ENCODE measurements around the gene CHKB.
"Not testable (repeated sequence)": the region's sequence is repeated elsewhere in the genome, so short reads cannot be mapped to it uniquely, and the experiment has no call there.

CHKB gene

DNA sequence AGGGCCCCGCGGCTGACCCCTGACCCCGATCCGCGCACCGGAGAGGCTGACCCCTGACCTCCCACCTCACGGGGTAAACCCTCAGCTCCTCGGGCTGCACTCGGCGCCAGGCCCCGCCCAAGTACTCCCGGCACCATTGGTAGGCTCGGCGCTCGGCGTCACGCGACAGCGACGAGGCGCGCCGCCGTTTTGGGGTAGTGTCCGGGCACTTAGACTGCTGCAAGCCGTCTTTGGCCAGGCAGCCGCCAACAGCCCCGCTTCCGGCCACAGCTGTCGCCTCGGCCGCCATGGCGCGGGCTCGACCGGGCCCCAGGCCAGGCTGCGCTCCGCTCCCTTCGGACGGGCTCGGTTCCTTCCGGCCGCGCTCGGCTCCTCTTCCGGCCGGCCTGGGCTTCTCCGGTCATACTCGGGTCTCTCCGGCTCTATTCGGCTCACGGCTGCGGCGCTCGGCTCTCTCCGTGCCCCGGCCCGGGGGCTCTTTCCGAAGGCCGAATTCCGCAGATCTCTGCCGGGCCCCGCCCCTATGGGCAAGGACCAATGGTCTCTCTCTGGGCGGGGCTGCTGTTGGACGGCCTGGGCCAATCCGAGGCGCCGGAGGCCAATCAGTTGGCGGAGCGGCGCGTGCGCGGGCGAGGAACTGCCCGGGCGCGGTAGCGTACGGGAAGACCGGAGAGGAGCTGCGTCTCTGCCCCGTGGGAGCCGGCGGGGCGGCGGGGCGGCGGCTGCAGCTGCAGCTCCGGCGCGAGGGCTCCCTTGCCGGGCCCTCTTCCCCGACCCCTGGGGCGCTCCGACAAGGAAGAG lies at the start of gene CHKB:
Gene CHKB, minus strand, starts transcription at position 357 of the 801 bp plus-strand sequence. Its CDS starts 68 bp downstream, at position 289.
- peak; percentile 87 for DNase-seq

DNA sequence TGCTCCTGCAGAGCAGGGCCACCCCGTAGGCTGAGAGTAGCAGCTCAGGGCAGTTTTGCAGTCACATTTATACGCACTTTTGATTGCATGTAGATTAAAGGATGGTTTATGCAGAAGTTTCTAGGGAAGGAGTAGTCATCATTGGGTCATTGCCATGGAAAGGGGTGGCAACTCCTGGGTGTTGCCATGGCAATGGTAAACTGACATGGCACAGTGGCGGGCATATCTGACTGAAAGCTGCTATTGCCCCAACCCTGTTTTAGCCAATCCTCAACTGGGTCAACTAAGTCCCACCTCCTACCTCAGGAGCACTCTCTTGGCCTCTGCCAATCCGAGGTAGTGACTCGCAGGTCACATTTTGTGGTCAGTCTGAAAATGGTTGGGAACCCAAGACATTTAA lies 47.7 kb upstream of the CHKB start:
- no peak for DNase-seq

DNA sequence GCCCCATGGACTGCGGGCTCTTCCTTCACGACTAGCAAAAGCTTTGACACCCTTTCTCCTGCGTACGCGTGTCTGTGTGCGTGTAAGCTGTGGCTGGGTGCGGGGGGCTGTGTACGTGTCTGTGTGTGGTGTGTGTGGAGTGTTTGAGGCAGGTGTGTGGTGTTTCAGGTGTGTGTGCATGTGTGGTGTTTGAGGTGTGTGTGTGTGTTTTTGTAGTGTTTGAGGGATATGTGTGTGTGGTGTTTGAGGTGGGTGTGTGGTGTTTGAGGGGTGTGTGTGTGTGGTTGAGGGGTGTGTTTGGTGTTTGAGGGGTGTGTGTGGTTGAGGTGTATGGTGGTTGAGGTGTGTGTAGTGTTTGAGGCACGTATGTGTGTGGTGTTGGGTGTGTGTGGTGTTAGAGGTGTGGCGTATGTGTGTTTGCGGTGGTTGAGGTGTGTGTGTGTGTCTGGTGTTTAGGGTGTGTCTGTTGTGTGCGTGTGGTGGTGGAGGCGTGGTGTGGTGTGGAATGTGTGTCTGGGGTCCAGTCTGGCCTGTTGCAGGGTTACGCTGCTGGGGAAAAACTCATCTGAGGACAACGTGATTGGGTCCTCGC lies 46.0 kb upstream of the CHKB start:
- DNase-seq, result no peak

DNA sequence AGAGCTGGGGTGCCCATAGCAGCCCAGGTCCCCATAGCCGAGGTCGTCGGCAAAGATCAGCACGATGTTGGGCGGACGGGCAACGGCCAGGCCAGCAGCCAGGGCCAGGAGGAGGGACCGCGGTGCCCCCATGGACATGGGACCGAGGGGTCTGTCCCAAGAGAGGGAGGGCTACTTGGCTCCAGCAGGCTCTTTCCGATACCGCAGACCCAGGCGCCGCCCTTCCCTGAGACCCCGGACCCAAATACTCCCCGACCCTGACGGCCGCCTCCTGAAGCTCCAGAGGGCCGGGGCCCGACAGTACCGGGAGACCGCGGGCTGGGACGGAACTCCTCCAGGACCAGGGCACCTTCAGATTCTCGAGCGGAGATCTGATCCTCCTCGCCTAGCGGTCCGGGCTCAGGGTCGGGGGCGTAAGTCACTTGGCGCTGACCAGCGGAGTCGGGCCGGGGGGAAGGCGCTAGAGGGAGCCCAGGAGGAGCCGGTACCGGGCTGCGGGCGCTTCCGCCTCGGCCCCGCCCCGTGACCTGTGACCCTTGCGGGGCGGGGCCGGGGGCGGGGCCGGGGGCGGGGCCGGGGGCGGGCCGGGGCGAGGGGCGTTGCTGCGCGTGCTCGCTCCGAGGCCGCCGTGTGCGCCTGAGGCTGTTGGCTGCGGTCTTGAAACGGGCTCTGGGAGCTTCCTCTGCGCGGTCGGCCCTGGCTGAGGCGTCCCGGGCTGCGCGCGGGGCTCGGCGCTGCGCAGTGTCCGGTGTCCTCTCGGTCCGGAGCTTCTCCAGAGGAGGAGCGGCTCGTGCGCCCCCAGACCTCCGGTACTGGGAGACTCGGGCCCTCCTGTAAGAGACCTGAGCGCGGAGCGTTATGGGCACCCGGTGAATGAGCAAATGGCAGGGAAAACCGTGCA lies 45.2 kb upstream of the CHKB start, which contains the start of gene ARSA:
Gene ARSA, minus strand, starts transcription at position 511 of the 901 bp plus-strand sequence. Its CDS starts 373 bp downstream, at position 138.
- DNase-seq, result no peak

DNA sequence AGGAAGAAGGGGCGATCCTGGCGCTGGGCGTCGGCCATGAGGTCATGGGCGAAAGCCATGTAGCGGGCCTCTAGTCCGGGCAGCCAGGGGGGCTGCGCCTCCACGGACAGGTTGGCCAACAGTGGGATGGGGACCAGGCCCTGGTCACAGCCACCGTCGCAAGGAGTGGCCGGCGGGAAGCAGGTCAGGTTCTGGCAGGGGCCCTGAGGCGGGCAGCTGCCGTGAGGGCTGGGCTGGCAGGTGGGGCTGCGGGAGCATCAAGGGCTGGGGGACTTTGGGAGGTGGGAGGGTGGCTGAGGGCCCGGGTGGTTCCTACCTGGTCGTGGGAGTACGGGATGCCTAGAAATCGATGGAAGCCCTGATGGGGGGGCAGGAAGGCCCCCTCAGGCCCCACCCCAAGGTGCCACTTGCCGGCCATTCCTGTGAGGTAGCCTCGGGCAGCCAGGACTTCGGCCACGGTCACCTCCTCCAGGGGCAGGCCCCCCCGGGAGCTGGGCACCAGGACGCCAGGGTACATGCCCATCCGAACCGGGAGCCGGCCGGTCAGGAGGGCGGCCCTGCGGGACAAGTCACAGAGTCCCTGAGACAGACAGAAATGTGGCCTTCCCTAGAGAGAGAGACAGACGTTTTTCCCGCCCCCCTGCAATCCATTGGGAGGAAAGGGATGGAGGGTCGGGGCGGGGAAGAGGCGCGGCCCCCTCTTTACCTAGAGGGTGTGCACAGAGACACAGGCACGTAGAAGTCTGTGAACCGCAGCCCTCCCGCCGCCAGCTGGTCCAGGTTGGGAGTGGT lies 44.4 kb upstream of the CHKB start:
- DNase-seq, result no peak

GRCh38 chr22:50626314-50626849 lies 43.7 kb upstream of the CHKB start:
- DNase-seq, result no peak

DNA sequence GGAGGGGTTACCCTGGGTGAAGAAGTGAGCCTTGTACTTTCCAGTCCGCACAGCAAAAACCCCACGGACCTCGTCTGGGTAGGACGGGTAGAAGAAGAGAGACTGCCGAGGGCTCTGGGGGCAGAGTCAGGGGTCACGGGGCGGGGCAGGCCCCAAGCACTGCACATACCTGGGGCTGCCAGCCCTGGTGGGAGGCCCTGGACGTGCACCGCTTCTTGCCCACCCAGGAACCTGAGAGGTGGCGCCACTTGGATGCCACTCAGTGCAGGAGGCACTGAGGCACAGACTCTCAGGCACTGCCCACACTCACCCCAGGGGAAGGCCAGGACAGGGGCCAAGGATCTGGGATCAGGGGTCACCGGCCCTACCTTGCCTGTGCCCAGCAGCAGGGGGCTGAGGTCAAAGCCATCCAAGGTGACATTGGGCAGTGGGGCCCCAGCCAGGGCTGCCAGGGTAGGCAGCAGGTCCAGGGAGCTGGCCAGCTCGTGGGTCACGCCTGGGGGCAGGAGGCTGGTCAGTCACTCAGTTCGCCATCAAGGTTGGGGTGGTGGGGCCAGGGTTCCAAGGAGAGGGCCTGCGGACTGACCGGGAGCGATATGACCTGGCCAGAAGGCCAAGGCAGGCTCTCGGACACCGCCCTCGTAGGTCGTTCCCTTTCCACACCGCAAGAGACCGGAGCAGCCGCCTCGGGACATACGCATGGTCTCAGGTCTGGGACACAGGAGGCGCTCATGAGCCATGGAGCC lies 43.1 kb upstream of the CHKB start:
- DNase-seq, result no peak

- no peak for DNase-seq
Observed at GRCh38 chr22:50625131-50625567, 42.5 kb upstream of the CHKB start.

- no peak for DNase-seq
Observed at GRCh38 chr22:50624347-50625130, 41.9 kb upstream of the CHKB start.

DNA sequence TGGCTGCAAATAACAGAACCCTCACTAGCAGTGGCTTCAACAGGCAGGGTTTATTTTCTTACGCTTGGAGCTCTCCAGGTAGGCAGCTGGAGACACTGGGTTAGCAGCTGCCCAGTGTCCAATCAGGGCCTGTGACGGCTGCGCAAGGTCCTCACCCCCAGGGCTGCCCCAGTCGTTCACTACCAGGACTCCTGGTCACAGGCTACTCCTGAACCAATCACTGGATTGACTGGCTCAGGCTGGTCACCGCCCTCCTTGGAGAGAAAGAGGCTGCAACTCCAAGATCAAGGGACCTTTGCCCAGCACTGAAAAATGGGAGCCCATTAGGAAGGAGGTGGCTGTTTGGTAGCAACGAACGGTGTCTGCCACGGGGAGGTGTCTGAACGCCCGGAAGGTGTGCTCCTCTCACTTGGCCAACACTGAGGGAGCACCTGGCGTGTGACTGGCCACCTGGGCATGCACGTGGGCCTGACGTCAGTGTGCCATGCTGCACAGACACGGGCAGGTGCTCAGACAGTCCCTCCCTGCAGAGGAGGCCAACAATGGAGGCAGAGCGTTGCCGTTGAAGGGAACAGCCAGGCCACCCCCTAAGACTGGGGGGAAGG lies 40.2 kb upstream of the CHKB start:
- no peak for DNase-seq

GRCh38 chr22:50621948-50622722 lies 39.5 kb upstream of the CHKB start:
- DNase-seq, result no peak

- DNase-seq, result no peak
Observed at GRCh38 chr22:50621356-50621880, 38.8 kb upstream of the CHKB start.

- DNase-seq, result no peak
Observed at GRCh38 chr22:50620593-50621355, 38.1 kb upstream of the CHKB start.

DNA sequence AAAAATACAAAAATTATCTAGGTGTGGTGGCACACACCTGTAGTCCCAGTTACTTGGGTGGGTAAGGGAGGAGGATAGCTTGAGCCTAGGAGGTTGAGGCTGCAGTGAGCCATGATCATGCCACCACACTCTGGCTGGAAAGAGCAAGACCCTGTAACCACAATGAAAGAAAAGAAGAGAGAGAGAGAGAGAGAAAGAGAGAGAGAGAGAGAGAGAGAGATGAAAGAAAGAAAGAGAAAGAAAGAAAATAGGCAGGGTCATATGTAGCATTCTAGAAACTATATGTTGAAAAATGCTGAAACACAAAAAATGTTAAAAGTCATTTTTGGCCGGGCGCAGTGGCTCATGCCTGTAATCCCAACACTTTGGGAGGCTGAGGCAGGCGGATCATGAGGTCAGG lies 31.6 kb upstream of the CHKB start:
- not testable (repeated sequence) for DNase-seq

- peak; percentile 12 for DNase-seq
Observed at GRCh38 chr22:50613291-50613981, 30.8 kb upstream of the CHKB start.

DNA sequence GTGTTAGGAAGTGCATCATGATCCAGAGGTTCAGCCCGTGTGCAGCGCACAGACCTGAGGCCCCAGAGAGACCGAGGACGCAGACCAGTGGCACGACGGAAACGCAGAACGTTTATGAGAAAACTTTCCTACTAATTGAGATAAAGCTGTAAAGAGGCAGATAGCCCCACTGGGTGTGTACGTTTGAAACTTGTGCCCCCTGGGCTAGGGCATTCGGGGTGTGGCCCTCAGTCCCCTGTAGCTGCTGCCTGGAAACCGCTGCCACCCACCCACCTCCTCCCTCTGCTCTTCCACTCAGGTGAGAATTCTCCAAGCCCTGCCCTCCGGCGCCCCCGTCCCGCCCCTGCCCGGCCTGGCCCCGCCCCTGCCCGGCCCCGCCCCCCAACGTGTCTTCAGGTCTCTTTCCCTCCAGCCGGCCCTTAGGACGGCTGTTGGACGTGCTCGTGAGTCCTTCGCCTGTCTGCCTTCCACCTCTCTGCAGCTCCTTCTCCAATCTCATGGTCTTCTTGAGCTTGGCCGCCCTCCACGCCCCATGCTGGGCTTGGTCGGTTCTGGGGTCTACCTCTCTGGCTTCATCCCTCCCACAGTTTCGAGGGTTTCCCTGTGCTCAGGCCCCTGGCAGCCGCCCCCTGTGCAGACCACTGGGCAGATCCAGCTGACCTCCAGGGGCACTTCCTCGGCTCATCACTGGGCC lies 30.0 kb upstream of the CHKB start:
- DNase-seq, result no peak

DNA sequence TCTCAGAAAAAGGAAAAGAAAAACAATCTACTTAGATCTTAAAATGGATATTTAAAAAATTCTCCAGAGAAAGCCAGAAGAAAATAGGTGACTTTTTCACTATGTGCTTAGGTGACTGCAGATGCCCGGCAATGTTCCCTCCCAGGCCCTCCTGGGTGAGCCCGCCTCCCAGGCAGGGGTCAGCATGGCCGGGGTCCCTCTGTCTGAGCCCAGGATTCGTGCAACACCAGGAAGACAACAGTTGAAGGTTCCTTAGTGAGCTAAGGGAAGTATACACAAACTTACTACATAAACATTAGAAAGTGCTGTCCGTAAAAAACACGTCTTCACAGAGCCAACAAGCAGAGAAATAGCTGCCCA lies 29.5 kb upstream of the CHKB start:
- DNase-seq, result no peak

All from NCI-H1092 (cell line).